Osteoblast (primary cell): ENCODE measurements around the gene HPGDS. TPM values are rescaled to one million over a fixed set of nuclear protein-coding genes. Genes with fewer than 3 reads are reported as not detected.

ENCODE experiments used
- DNase-seq: peaks from one replicate; pipeline ENCODE4 v3.0.0; 2011; ENCODE audit warnings: low spot score, mixed read lengths; ENCODE audit not compliant: insufficient read length; ENCODE audit errors: missing footprints
- H2AFZ ChIP-seq: 2 replicates; pipeline ENCODE4 v1.6.0; 2011; ENCODE audit warnings: mild to moderate bottlenecking, low read length
- H3K27ac ChIP-seq: 2 replicates; pipeline ENCODE4 v1.5.1; 2011; ENCODE audit warnings: mild to moderate bottlenecking, low read depth, low read length, moderate library complexity
- H3K27me3 ChIP-seq: 2 replicates; pipeline ENCODE4 v1.6.0; 2012; ENCODE audit warnings: mild to moderate bottlenecking, control low read depth, inconsistent platforms, low read length, moderate library complexity; ENCODE audit not compliant: insufficient read depth
- H3K36me3 ChIP-seq: 2 replicates; pipeline ENCODE4 v1.5.1; 2011; ENCODE audit warnings: mild to moderate bottlenecking, low read length, control low read depth, moderate library complexity; ENCODE audit not compliant: insufficient read depth
- H3K4me1 ChIP-seq: 2 replicates; pipeline ENCODE4 v1.5.1; 2011; ENCODE audit warnings: mild to moderate bottlenecking, low read length, control low read depth, moderate library complexity; ENCODE audit not compliant: insufficient read depth
- H3K4me2 ChIP-seq: 2 replicates; pipeline ENCODE4 v1.6.0; 2011; ENCODE audit warnings: mild to moderate bottlenecking, low read length; ENCODE audit not compliant: insufficient read depth
- H3K4me3 ChIP-seq: fragments of 200-600 bp; sonication (generic); 3 replicates; pipeline ENCODE4 v1.5.1; 2012; ENCODE audit warnings: mild to moderate bottlenecking, low read length, inconsistent platforms; ENCODE audit not compliant: insufficient read depth
- H3K79me2 ChIP-seq: 2 replicates; pipeline ENCODE4 v1.6.0; 2012; ENCODE audit warnings: mild to moderate bottlenecking, low read length, control low read depth, inconsistent platforms; ENCODE audit not compliant: insufficient read depth
- H3K9me3 ChIP-seq: 2 replicates; pipeline ENCODE4 v1.5.1; 2011; ENCODE audit warnings: low read depth, low read length, control low read depth
- H4K20me1 ChIP-seq: 2 replicates; pipeline ENCODE4 v1.6.0; 2012; ENCODE audit warnings: mild to moderate bottlenecking, low read length, control low read depth; ENCODE audit not compliant: insufficient read depth
- total RNA-seq: library from RNA; depleted of rRNA; stranded (reverse); fragments of >200 nt; gene quantifications from 2 replicates; pipeline ENCODE4 v1.2.3, GENCODE V29; 2012
- TF ChIP-seq, protein P1 (sequence below): IDR thresholded peaks from 2 replicates; pipeline ENCODE4 v1.5.1; 2011; ENCODE audit warnings: mild to moderate bottlenecking, low read depth, low read length, moderate library complexity; ENCODE audit errors: extremely low read depth

Gene HPGDS
- total RNA-seq, 1 donor, result not detected

DNA sequence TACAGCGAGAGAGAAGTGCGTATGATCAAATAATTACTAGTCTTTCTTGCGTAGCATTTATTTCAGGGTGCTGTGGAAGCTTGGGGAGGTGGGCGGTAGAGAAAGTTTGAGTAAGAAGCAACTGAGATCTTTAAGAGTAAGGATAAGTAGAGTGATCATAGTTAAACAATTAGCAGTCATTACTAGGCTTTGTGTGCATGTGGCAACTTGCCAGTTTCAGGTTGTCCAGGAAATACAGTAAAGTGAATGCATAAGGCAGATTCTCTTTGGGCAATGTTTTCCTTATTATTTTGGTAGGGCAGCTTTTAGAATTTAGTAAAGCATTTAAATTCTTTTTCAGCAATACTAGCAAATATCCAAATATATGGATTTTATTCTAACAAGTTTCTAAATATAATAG lies 57.0 kb downstream of the HPGDS start:
- Histone ChIP-seq H3K79me2 (no peaks in the 10 kb centered on the region), H3K27me3 (no peaks in the 10 kb centered on the region), H2AFZ (no peak overlapping the region), H3K4me2 (no peak overlapping the region), H3K27ac (no peak overlapping the region), H3K9me3 (no peaks in the 10 kb centered on the region), H3K36me3 (peaks cover 67% of the 10 kb centered on the region), H3K4me3 (no peak overlapping the region), H4K20me1 (no peaks in the 10 kb centered on the region), H3K4me1 (no peaks in the 10 kb centered on the region)
- TF ChIP-seq, protein P1, sequence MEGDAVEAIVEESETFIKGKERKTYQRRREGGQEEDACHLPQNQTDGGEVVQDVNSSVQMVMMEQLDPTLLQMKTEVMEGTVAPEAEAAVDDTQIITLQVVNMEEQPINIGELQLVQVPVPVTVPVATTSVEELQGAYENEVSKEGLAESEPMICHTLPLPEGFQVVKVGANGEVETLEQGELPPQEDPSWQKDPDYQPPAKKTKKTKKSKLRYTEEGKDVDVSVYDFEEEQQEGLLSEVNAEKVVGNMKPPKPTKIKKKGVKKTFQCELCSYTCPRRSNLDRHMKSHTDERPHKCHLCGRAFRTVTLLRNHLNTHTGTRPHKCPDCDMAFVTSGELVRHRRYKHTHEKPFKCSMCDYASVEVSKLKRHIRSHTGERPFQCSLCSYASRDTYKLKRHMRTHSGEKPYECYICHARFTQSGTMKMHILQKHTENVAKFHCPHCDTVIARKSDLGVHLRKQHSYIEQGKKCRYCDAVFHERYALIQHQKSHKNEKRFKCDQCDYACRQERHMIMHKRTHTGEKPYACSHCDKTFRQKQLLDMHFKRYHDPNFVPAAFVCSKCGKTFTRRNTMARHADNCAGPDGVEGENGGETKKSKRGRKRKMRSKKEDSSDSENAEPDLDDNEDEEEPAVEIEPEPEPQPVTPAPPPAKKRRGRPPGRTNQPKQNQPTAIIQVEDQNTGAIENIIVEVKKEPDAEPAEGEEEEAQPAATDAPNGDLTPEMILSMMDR, result no peak
- no peak for DNase-seq

GRCh38 chr4:94284889-94285288 lies 57.7 kb downstream of the HPGDS start:
- TF ChIP-seq, protein P1, result no peak
- Histone ChIP-seq H3K4me3 (no peak overlapping the region), H3K27me3 (no peaks in the 10 kb centered on the region), H3K9me3 (no peaks in the 10 kb centered on the region), H3K27ac (no peak overlapping the region), H3K36me3 (peaks cover 72% of the 10 kb centered on the region), H2AFZ (no peak overlapping the region), H4K20me1 (no peaks in the 10 kb centered on the region), H3K4me1 (no peaks in the 10 kb centered on the region), H3K4me2 (no peak overlapping the region), H3K79me2 (no peaks in the 10 kb centered on the region)
- DNase-seq, result no peak

DNA sequence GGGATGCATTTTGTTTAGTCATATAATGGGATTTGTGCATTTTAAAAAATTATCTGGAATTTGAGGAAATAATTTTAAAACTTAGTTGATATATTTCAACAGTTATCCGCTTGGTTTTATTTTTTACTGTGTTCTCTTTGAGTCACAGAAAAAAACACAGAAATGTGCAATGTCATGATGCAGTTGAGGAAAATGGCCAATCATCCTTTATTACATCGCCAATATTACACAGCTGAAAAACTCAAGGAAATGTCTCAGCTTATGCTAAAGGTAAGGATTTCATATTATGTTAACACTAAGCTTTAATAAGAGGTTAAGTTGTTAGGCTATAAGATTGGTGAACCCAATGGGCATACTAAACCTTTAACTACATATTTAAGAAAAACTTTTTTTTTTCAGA lies 63.9 kb downstream of the HPGDS start:
- H3K4me1 ChIP-seq, result peaks cover 9% of the 10 kb centered on the region
- no peaks in the 10 kb centered on the region for H4K20me1 ChIP-seq
- H3K4me3 ChIP-seq, result no peak overlapping the region
- TF ChIP-seq, protein P1, result no peak
- no peak for DNase-seq
- H3K4me2 ChIP-seq, result no peak overlapping the region
- H3K27ac ChIP-seq, result no peak overlapping the region
- H3K36me3 ChIP-seq, result peaks cover 69% of the 10 kb centered on the region
- H3K9me3 ChIP-seq, result no peaks in the 10 kb centered on the region
- H2AFZ ChIP-seq, result no peak overlapping the region
- H3K79me2 ChIP-seq, result no peaks in the 10 kb centered on the region
- no peaks in the 10 kb centered on the region for H3K27me3 ChIP-seq

DNA sequence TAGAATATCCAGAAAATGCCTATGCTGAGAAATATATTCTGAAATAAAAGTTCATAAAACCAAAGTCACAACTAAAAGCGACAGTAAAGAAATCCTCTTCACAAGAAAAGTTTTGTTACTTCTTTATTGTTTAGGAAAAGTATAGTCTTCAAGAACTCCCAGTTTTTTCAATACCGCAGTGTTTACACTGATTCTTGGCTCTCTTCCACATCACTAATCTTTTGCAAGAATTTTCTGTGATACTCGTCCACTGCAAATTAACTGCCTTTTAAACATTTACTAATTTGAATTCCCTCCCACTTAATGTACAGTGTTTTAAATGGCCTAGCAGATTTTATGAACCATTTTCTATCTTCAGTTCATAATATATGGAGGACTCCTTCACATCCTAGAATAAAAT lies 65.1 kb downstream of the HPGDS start:
- Histone ChIP-seq H3K4me1 (peaks cover 9% of the 10 kb centered on the region), H3K79me2 (no peaks in the 10 kb centered on the region), H3K36me3 (peaks cover 65% of the 10 kb centered on the region), H2AFZ (no peak overlapping the region), H3K27me3 (no peaks in the 10 kb centered on the region), H3K4me2 (no peak overlapping the region), H3K4me3 (no peak overlapping the region), H3K9me3 (no peaks in the 10 kb centered on the region), H3K27ac (no peak overlapping the region), H4K20me1 (no peaks in the 10 kb centered on the region)
- DNase-seq, result no peak
- TF ChIP-seq, protein P1, result no peak
